ENCODE data around the gene OTOF. TPM values are rescaled to one million over a fixed set of nuclear protein-coding genes. Genes with fewer than 3 reads are reported as not detected.

Gene OTOF
- total and polyA plus RNA-seq, 2 of the 13 experiments (the other 11 are each of a cell fraction or from before 2014, with no cell fraction given): 0.04 TPM; not detected in 1

GRCh38 chr2:26411419-26411818, 66.5 kb downstream of the OTOF start:
- no peak for FAIRE-seq
- intact Hi-C loops (cut with micrococcal nuclease; ENCODE audit: unreplicated experiment): no loop called here
- no TSS peak for BruUV-seq (replicated peaks)

More at GRCh38 chr2:26411419-26411818, 66.5 kb downstream of the OTOF start:
- ATAC-seq (no peak), DNase-seq (ENCODE audit: low spot score) (no peak)
- 96% methylated on average over 6 of the region's 6 CpGs for WGBS (ENCODE audit: low lambda C conversion rate)
- Histone ChIP-seq H3K79me2 (ENCODE audit: insufficient read depth, low read length) (no peaks in the 10 kb centered on the region), H3K4me3 (replicated peaks in 1 of 3; ENCODE audit: insufficient read depth in 1 of 3, low read depth in 2 of 3, low read length in 3 of 3) (no peak overlapping the region), H3K4me1 (ENCODE audit: insufficient read depth, low read length) (peaks cover 21% of the 10 kb centered on the region), H3K27ac (ENCODE audit: extremely low read length, insufficient read depth, low read length) (no peak overlapping the region), H3K9ac (ENCODE audit: insufficient read depth, low read depth, low read length) (no peak overlapping the region), H2AFZ (ENCODE audit: low read length) (no peak overlapping the region), H3K4me2 (ENCODE audit: low read depth, low read length) (peak overlapping the region; percentile 65; the same call in 1 of the 2 replicates), H3K27me3 (ENCODE audit: control insufficient read depth in 1 of 2, insufficient read depth in 2 of 2, low read length in 2 of 2) (no peaks in the 10 kb centered on the region), H3K36me3 (replicated peaks in 1 of 2; ENCODE audit: control insufficient read depth in 1 of 2, insufficient read depth in 2 of 2, low read length in 2 of 2) (no peaks in the 10 kb centered on the region), H4K20me1 (ENCODE audit: insufficient read depth, low read length) (no peaks in the 10 kb centered on the region), H3K9me3 (ENCODE audit: low read length) (no peaks in the 10 kb centered on the region)
- ChIA-PET CTCF (ENCODE audit: low intra/inter-chr PET ratio, low total read pairs) (no interaction called here), POLR2A (no interaction called here)
- TF ChIP-seq MAFK (conservative IDR thresholded peaks at IDR 0.05 in 1 of 2, IDR thresholded peaks at IDR 0.05 in 1 of 2; ENCODE audit: low read length in 2 of 2) (peak; percentile 37 to 78; a peak in 3 of 4 replicates), BCLAF1 (IDR thresholded peaks at IDR 0.05) (no peak), MAFF (IDR thresholded peaks at IDR 0.05; ENCODE audit: low read depth, low read length) (peak; percentile 59; the same call in 1 of the 2 replicates)
- in situ Hi-C loops (cut with HindIII; ENCODE audit: extremely low pct_ligation_motif_present, low pct_unique_long_range_greater_than_20kb): no loop called here

Data from HepG2 (cell line).